Keratinocyte (primary cell): ENCODE data around the gene ZNF503. TPM values are rescaled to one million over a fixed set of nuclear protein-coding genes. Genes with fewer than 3 reads are reported as not detected.

ENCODE experiments used
- DNase-seq: peaks from one replicate; pipeline ENCODE4 v3.0.0-alpha.2; 2011; ENCODE audit warnings: low read depth, missing footprints, low spot score
- FAIRE-seq: peaks from 2 replicates; lab custom pipeline; 2011; peaks lifted over from hg19 to GRCh38; lab: Jason Lieb, UNC
- H2AFZ ChIP-seq: 2 replicates; pipeline ENCODE4 v1.6.0; 2012; ENCODE audit warnings: low read length, control low read depth, inconsistent platforms; ENCODE audit not compliant: control insufficient read depth
- H3K27ac ChIP-seq: 2 replicates; pipeline ENCODE4 v1.5.1; 2011; ENCODE audit warnings: low read length; ENCODE audit not compliant: control insufficient read depth, insufficient read depth
- H3K27me3 ChIP-seq: 3 replicates; pipeline ENCODE4 v1.6.0; 2011; ENCODE audit warnings: low read length; ENCODE audit not compliant: control insufficient read depth, insufficient read depth; ENCODE audit errors: extremely low read depth
- H3K36me3 ChIP-seq, 2 experiments: 2 replicates in 1 of 2; 3 replicates in 1 of 2; pipeline ENCODE4 v1.5.1; 2011; ENCODE audit warnings: low read length in 2 of 2, mild to moderate bottlenecking in 1 of 2; ENCODE audit not compliant: control insufficient read depth in 2 of 2, insufficient read depth in 2 of 2; ENCODE audit errors: extremely low read depth in 1 of 2
- H3K4me1 ChIP-seq: 3 replicates; pipeline ENCODE4 v1.5.1; 2011; ENCODE audit warnings: low read length; ENCODE audit not compliant: control insufficient read depth, insufficient read depth; ENCODE audit errors: extremely low read depth
- H3K4me2 ChIP-seq: 3 replicates; pipeline ENCODE4 v1.6.0; 2011; ENCODE audit warnings: low read depth, low read length; ENCODE audit not compliant: control insufficient read depth, insufficient read depth; ENCODE audit errors: extremely low read depth
- H3K4me3 ChIP-seq, 3 experiments: fragments of 200-600 bp in 1 of 3; sonication (generic) in 1 of 3; 2 replicates in 2 of 3; 3 replicates in 1 of 3; pipeline ENCODE4 v1.5.1; 2011 to 2016; ENCODE audit warnings: low read length in 3 of 3, mild to moderate bottlenecking in 3 of 3, control low read depth in 2 of 3, inconsistent platforms in 1 of 3, low read depth in 1 of 3, mixed read lengths in 1 of 3, mixed run types in 1 of 3, moderate library complexity in 1 of 3; ENCODE audit not compliant: control insufficient read depth in 2 of 3, insufficient read depth in 2 of 3; ENCODE audit errors: extremely low read depth in 1 of 3
- H3K79me2 ChIP-seq: 2 replicates; pipeline ENCODE4 v1.6.0; 2012; ENCODE audit warnings: low read length; ENCODE audit not compliant: control insufficient read depth, insufficient read depth
- H3K9ac ChIP-seq: 3 replicates; pipeline ENCODE4 v1.6.0; 2011; ENCODE audit warnings: low read length; ENCODE audit not compliant: control insufficient read depth, insufficient read depth; ENCODE audit errors: extremely low read depth
- H3K9me1 ChIP-seq: 3 replicates; pipeline ENCODE4 v1.6.0; 2011; ENCODE audit warnings: low read length; ENCODE audit not compliant: control insufficient read depth, insufficient read depth; ENCODE audit errors: extremely low read depth
- H3K9me3 ChIP-seq: 2 replicates; pipeline ENCODE4 v1.5.1; 2012; ENCODE audit warnings: low read depth, low read length; ENCODE audit not compliant: control insufficient read depth
- H4K20me1 ChIP-seq: 3 replicates; pipeline ENCODE4 v1.6.0; 2011; ENCODE audit warnings: low read length; ENCODE audit not compliant: control insufficient read depth, insufficient read depth; ENCODE audit errors: extremely low read depth
- EZH2 ChIP-seq: IDR thresholded peaks from one replicate; pipeline ENCODE4 v1.6.1; 2012; ENCODE audit warnings: inconsistent platforms, mild to moderate bottlenecking, low read length, moderate library complexity
- dilution Hi-C: fragments of 300-500 bp; cut with MboI; formaldehyde crosslinking; loops from one replicate; pipeline ENCODE4 v1.7.0; 2020; ENCODE audit warnings: low sequenced_read_pairs; ENCODE audit not compliant: extremely low pct_ligation_motif_present
- polyA plus RNA-seq, 5 experiments: library from polyadenylated mRNA; depleted of rRNA in 3 of 5; stranded (reverse) in 3 of 5; stranded (forward) in 1 of 5; unstranded in 1 of 5; fragments of >200 nt; gene quantifications; 1 replicate in 1 of 5; 2 replicates in 3 of 5; 3 replicates in 1 of 5; pipeline versions ENCODE4 v1.2.1 to v1.2.3, GENCODE V29; 2011 to 2012; ENCODE audit warnings: missing spikeins in 2 of 5, low read depth in 1 of 5, low replicate concordance in 1 of 5
- TF ChIP-seq, protein P1 (sequence below), 3 experiments: IDR thresholded peaks in 1 of 3; conservative IDR thresholded peaks in 1 of 3; optimal IDR thresholded peaks in 1 of 3; 2 replicates in 2 of 3; 3 replicates in 1 of 3; pipeline versions ENCODE3 to v1.5.1; 2011; ENCODE audit warnings: low read length in 3 of 3, mild to moderate bottlenecking in 3 of 3, moderate library complexity in 2 of 3, control low read depth in 1 of 3, inconsistent platforms in 1 of 3; ENCODE audit not compliant: insufficient read depth in 2 of 3; ENCODE audit errors: extremely low read depth in 1 of 3

ZNF503 gene
- polyA plus RNA-seq, 1 donor (not counting 4 experiments of a cell fraction or from before 2014, with no cell fraction given) = 1.5 TPM

GRCh38 chr10:75424571-75424970 lies 23.0 kb upstream of the ZNF503 start:
- H3K9ac ChIP-seq = no peak overlapping the region
- FAIRE-seq (no peak), DNase-seq (no peak)
- H3K4me2 ChIP-seq = no peak overlapping the region
- H3K9me1 ChIP-seq = no peaks in the 10 kb centered on the region
- H4K20me1 ChIP-seq = no peaks in the 10 kb centered on the region
- dilution Hi-C loops = no loop called here
- H3K4me3 ChIP-seq = no peak overlapping the region
- no peaks in the 10 kb centered on the region for H3K36me3 ChIP-seq
- peaks cover 33% of the 10 kb centered on the region for H3K4me1 ChIP-seq
- no peaks in the 10 kb centered on the region for H3K79me2 ChIP-seq
- H3K9me3 ChIP-seq = no peaks in the 10 kb centered on the region
- TF ChIP-seq, protein P1, sequence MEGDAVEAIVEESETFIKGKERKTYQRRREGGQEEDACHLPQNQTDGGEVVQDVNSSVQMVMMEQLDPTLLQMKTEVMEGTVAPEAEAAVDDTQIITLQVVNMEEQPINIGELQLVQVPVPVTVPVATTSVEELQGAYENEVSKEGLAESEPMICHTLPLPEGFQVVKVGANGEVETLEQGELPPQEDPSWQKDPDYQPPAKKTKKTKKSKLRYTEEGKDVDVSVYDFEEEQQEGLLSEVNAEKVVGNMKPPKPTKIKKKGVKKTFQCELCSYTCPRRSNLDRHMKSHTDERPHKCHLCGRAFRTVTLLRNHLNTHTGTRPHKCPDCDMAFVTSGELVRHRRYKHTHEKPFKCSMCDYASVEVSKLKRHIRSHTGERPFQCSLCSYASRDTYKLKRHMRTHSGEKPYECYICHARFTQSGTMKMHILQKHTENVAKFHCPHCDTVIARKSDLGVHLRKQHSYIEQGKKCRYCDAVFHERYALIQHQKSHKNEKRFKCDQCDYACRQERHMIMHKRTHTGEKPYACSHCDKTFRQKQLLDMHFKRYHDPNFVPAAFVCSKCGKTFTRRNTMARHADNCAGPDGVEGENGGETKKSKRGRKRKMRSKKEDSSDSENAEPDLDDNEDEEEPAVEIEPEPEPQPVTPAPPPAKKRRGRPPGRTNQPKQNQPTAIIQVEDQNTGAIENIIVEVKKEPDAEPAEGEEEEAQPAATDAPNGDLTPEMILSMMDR (optimal IDR thresholded peaks at IDR 0.05 in 1 of 3, IDR thresholded peaks at IDR 0.05 in 1 of 3, conservative IDR thresholded peaks at IDR 0.05 in 1 of 3; ENCODE audit: extremely low read depth in 1 of 3, insufficient read depth in 2 of 3, low read length in 3 of 3) = no peak
- no peak for TF ChIP-seq EZH2
- H3K27ac ChIP-seq = no peak overlapping the region
- H2AFZ ChIP-seq = no peak overlapping the region
- H3K27me3 ChIP-seq = no peaks in the 10 kb centered on the region

DNA sequence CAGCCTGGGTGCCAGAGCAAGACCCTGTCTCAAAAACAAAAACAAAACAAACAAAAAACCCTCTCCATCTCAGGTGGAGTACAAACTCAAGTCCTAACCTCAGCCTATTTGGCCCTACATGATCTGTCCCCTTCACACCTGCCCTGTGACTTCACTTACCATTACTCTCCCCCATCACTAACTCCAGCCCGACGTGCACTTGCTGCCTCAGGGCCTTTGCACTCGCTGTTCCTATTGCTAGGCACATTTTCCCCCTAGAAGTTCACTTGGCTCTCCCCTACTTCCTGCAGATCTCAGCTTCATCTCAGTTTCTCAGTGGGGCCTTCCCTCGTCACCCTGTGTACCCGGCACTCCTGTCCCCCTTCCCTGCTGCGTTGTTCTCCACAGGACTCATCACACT lies 21.3 kb upstream of the ZNF503 start:
- no peaks in the 10 kb centered on the region for H3K27me3 ChIP-seq
- H3K27ac ChIP-seq = no peak overlapping the region
- H3K4me1 ChIP-seq = peaks cover 19% of the 10 kb centered on the region
- H4K20me1 ChIP-seq = no peaks in the 10 kb centered on the region
- H3K4me3 ChIP-seq = no peak overlapping the region
- H3K4me2 ChIP-seq = no peak overlapping the region
- no peak overlapping the region for H3K9ac ChIP-seq
- FAIRE-seq (no peak), DNase-seq (no peak)
- no peaks in the 10 kb centered on the region for H3K9me3 ChIP-seq
- dilution Hi-C loops = no loop called here
- no peaks in the 10 kb centered on the region for H3K36me3 ChIP-seq
- H3K9me1 ChIP-seq = no peaks in the 10 kb centered on the region
- no peaks in the 10 kb centered on the region for H3K79me2 ChIP-seq
- TF ChIP-seq, protein P1 (optimal IDR thresholded peaks at IDR 0.05 in 1 of 3, IDR thresholded peaks at IDR 0.05 in 1 of 3, conservative IDR thresholded peaks at IDR 0.05 in 1 of 3; ENCODE audit: extremely low read depth in 1 of 3, insufficient read depth in 2 of 3, low read length in 3 of 3) = no peak
- TF ChIP-seq EZH2 = no peak
- no peak overlapping the region for H2AFZ ChIP-seq
